Measurements from ENCODE around the gene C1GALT1C1L.
"Not testable (repeated sequence)": the region's sequence is repeated elsewhere in the genome, so short reads cannot be mapped to it uniquely, and the experiment has no call there.

C1GALT1C1L gene

GRCh38 chr2:43692428-43692994 is 16.3 kb upstream of the C1GALT1C1L start:
- DNase-seq = no peak
- H3K4me1 Mint-ChIP-seq = no peaks in the 10 kb centered on the region
- H3K9me3 Mint-ChIP-seq = no peaks in the 10 kb centered on the region
- no peak overlapping the region for H3K27ac Mint-ChIP-seq
- no peak for ATAC-seq
- H3K4me3 Mint-ChIP-seq = no peak overlapping the region
- H3K27me3 Mint-ChIP-seq = peaks cover 6% of the 10 kb centered on the region

- Mint-ChIP-seq H3K4me3 (no peak overlapping the region), H3K27me3 (peaks cover 6% of the 10 kb centered on the region), H3K9me3 (no peaks in the 10 kb centered on the region), H3K4me1 (no peaks in the 10 kb centered on the region), H3K27ac (no peak overlapping the region)
- DNase-seq = no peak
- no peak for ATAC-seq
Observed at GRCh38 chr2:43689999-43690398, 13.8 kb upstream of the C1GALT1C1L start.

GRCh38 chr2:43685357-43685756 is 9.1 kb upstream of the C1GALT1C1L start:
- no peaks in the 10 kb centered on the region for H3K4me1 Mint-ChIP-seq
- DNase-seq (no peak), ATAC-seq (no peak)

GRCh38 chr2:43677783-43678182 is 1.6 kb upstream of the C1GALT1C1L start:
- not testable (repeated sequence) for DNase-seq, H3K27ac Mint-ChIP-seq, H3K4me3 Mint-ChIP-seq, ATAC-seq, H3K9me3 Mint-ChIP-seq, H3K4me1 Mint-ChIP-seq
- H3K27me3 Mint-ChIP-seq = peaks cover 23% of the 10 kb centered on the region

More at GRCh38 chr2:43685357-43685756, 9.1 kb upstream of the C1GALT1C1L start:
- no peaks in the 10 kb centered on the region for H3K9me3 Mint-ChIP-seq
- H3K27me3 Mint-ChIP-seq = peaks cover 2% of the 10 kb centered on the region
- H3K27ac Mint-ChIP-seq = no peak overlapping the region
- H3K4me3 Mint-ChIP-seq = no peak overlapping the region

DNA sequence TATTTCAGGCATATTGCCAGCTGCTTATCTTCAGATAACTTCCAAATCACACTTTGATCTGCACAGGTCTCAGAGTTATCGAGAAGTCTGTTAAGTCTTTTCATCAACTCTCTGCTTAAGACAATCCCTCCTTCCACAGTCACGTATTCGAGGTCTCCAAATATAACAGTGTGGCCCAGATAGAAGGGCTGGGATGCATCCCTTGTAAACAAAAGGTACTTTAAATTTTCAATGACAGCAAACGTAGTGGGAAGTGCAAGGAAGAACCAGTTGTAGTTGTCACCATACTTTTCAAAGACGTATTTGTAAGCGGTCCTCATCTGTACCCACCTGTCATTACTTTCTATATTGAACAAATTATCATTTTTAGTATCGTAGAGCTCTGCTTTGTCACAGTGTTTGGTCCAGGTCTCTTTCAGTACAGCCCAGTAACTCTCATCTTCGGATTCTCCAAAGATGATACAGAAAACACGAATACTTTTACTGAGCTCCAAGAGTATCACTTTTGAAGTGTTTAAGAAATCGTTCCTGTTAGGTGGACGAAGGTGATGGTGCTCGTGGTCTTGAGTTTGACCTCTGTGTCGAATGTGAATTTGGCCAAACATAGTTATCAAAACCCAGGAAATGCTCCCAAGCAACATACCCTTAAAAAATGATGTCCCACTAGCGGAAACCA is 445 bp downstream of the C1GALT1C1L start:
- Mint-ChIP-seq H3K27ac (no peak overlapping the region), H3K9me3 (peaks cover 7 to 13% of the 10 kb centered on the region in 2 donors), H3K27me3 (peaks cover 29% of the 10 kb centered on the region), H3K4me3 (peak overlapping the region; percentile 69 to 75), H3K4me1 (no peaks in the 10 kb centered on the region)
- DNase-seq (no peak), ATAC-seq (no peak)

GRCh38 chr2:43657241-43657640 is 19.0 kb downstream of the C1GALT1C1L start:
- DNase-seq (no peak), ATAC-seq (no peak)
- Mint-ChIP-seq H3K27me3 (peaks cover 8% of the 10 kb centered on the region), H3K9me3 (no peaks in the 10 kb centered on the region), H3K27ac (no peak overlapping the region), H3K4me1 (no peaks in the 10 kb centered on the region), H3K4me3 (no peak overlapping the region)

DNA sequence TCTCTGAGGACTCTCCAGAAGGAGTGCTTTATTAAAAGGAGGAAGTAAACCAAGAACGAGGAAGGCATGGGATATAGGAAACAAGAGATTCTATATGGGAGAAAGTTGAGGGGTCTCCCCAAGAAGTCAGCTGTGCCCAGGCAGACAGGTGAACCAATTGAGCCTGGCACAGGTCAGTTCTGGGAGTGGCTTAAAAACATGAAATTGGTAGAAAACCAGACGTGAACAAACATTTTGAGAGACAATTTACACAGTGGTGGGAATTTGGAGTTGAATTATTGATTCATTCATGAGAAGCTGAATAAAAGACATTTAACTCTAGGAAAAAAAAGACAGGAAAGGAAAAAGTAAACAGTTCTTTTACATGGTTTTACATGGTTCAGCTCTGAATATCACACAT is 22.7 kb downstream of the C1GALT1C1L start:
- Mint-ChIP-seq H3K4me3 (no peak overlapping the region), H3K9me3 (no peaks in the 10 kb centered on the region), H3K27ac (no peak overlapping the region), H3K4me1 (no peaks in the 10 kb centered on the region), H3K27me3 (peaks cover 8% of the 10 kb centered on the region)
- ATAC-seq (no peak), DNase-seq (no peak)

DNA sequence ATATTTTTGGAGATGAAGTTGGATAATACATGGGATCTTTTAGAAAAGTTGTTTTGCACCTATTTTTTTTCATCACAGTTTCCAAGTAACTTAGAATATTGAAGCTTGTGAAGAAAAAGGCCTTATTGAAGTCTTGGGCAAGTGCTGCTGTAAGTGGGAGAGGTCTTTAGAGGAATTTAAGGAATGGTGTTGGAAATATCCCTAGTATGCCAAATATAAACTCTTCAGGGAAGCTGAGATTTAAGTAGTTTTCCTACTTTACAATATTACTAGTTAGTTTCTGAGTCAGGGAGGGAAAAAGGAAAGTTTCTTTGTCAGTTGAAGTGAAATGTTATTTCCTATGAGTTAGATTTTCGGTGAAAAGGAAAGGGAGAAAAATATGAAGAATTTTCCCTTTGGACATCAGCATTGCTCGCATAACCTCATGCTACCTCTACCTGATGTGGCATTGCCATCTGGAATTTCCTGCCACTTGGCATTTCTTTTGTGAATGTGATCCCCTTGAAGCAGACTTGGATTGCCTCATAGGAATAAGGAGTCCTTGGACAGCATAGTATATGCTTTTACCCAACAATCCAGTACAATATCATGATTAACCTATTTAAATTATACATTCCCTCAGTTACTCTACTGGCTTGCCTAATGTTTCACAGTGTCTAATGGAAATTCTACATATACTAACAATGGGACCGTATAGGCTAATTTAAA is 27.1 kb downstream of the C1GALT1C1L start:
- Mint-ChIP-seq H3K4me1 (no peaks in the 10 kb centered on the region), H3K9me3 (no peaks in the 10 kb centered on the region), H3K4me3 (no peak overlapping the region), H3K27me3 (peaks cover 8% of the 10 kb centered on the region), H3K27ac (no peak overlapping the region)
- no peak for ATAC-seq
- DNase-seq = no peak

- Mint-ChIP-seq H3K9me3 (peaks cover 0 to 4% of the 10 kb centered on the region in 2 donors), H3K27me3 (no peaks in the 10 kb centered on the region), H3K27ac (no peak overlapping the region), H3K4me3 (no peak overlapping the region), H3K4me1 (no peaks in the 10 kb centered on the region)
- ATAC-seq = no peak
- no peak for DNase-seq
Observed at GRCh38 chr2:43643680-43644079, 32.5 kb downstream of the C1GALT1C1L start.

- Mint-ChIP-seq H3K27ac (no peak overlapping the region), H3K9me3 (peaks cover 0 to 4% of the 10 kb centered on the region in 2 donors), H3K27me3 (peaks cover 7% of the 10 kb centered on the region), H3K4me3 (no peak overlapping the region), H3K4me1 (no peaks in the 10 kb centered on the region)
- DNase-seq (no peak), ATAC-seq (no peak)
Observed at GRCh38 chr2:43642363-43642762, 33.9 kb downstream of the C1GALT1C1L start.

GRCh38 chr2:43637030-43637803 is 39.0 kb downstream of the C1GALT1C1L start, which contains the start of gene PLEKHH2:
TSS of gene PLEKHH2 (plus strand) at chr2:43637260. CDS start at chr2:43644674, 7,414 bp downstream.
- ATAC-seq (peak; percentile 100), DNase-seq (peak; percentile 91)
- H3K27me3 Mint-ChIP-seq = peaks cover 48% of the 10 kb centered on the region
- H3K27ac Mint-ChIP-seq = peak within 1 kb of the TSS; percentile 75 to 86
- peaks cover 11% of the 10 kb centered on the region for H3K4me1 Mint-ChIP-seq
- peaks cover 0 to 4% of the 10 kb centered on the region in 2 donors for H3K9me3 Mint-ChIP-seq
- H3K4me3 Mint-ChIP-seq = peak within 1 kb of the TSS; percentile 87 to 95

- peak overlapping the region; percentile 75 to 86 for H3K27ac Mint-ChIP-seq
Observed at GRCh38 chr2:43636621-43637020, 39.6 kb downstream of the C1GALT1C1L start.

GRCh38 chr2:43636153-43636552 is 40.1 kb downstream of the C1GALT1C1L start:
- H3K4me3 Mint-ChIP-seq = peak overlapping the region in 1 of 2 donors; percentile 45
- peaks cover 59% of the 10 kb centered on the region for H3K27me3 Mint-ChIP-seq
- H3K27ac Mint-ChIP-seq, ATAC-seq, DNase-seq, H3K9me3 Mint-ChIP-seq: not testable (repeated sequence)
- peaks cover 11% of the 10 kb centered on the region for H3K4me1 Mint-ChIP-seq

More at GRCh38 chr2:43636621-43637020, 39.6 kb downstream of the C1GALT1C1L start:
- H3K4me1 Mint-ChIP-seq = peaks cover 11% of the 10 kb centered on the region
- ATAC-seq (peak; percentile 52), DNase-seq (peak in 1 of 2 donors; percentile 30)
- peaks cover 54% of the 10 kb centered on the region for H3K27me3 Mint-ChIP-seq
- H3K9me3 Mint-ChIP-seq = peaks cover 0 to 4% of the 10 kb centered on the region in 2 donors
- peak overlapping the region; percentile 87 to 95 for H3K4me3 Mint-ChIP-seq

DNA sequence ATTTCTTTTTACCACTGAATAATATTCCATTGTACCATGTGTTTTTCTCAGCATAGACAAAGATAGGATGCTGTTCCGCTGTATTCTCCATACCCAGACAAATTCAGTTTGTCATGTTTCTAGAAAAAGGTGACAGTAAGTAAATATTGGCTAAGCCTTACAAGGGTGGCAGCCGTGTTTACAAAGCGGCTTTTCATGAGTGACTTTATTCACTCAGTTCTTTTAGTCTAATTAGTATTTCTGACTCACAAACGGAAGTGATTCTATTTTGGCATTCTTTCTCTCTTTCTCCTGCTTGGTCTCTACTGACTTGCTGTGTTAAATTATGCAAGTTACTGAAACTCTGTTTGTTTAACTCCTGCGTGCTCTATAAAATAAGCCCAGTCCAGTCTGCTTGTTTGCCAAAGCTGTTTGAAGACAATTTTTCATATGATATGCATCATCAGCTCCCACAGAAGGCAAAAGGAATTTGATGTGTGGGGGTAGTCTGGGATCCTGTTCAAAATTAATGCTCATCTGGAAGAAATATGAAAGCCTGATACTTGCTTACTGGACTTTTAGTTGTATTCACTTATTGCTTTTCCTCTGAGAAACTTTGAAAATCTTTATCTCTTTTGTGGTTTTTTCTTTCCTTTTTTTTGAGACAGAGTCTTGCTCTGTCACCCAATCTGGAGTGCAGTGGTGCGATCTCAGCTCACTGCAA is 41.5 kb downstream of the C1GALT1C1L start:
- Mint-ChIP-seq H3K27me3 (peaks cover 61% of the 10 kb centered on the region), H3K9me3 (peaks cover 0 to 4% of the 10 kb centered on the region in 2 donors), H3K4me1 (peaks cover 11% of the 10 kb centered on the region), H3K4me3 (no peak overlapping the region), H3K27ac (no peak overlapping the region)
- ATAC-seq (no peak), DNase-seq (no peak)
